ENCODE data around the gene CELA3A.
"Not testable (repeated sequence)": the region's sequence is repeated elsewhere in the genome, so short reads cannot be mapped to it uniquely, and the experiment has no call there.

DNA sequence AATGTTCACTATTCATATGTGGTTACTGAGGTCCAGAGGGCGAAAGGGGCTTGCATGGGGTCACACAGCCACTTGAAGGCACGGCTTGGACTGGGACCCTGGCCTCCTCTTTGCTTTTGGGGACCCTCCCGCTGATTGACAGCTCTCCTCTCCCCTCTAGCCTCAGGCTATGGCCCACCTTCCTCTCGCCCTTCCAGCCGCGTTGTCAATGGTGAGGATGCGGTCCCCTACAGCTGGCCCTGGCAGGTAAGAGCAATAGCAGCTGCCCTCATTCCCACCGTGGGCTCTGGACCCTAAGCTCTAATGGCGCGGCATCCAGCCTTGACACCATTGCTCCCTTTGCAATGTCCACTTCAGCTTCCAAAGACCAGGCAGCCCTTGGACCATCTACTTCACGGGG lies 23.2 kb upstream of the CELA3A start:
- TF ChIP-seq, protein P1, sequence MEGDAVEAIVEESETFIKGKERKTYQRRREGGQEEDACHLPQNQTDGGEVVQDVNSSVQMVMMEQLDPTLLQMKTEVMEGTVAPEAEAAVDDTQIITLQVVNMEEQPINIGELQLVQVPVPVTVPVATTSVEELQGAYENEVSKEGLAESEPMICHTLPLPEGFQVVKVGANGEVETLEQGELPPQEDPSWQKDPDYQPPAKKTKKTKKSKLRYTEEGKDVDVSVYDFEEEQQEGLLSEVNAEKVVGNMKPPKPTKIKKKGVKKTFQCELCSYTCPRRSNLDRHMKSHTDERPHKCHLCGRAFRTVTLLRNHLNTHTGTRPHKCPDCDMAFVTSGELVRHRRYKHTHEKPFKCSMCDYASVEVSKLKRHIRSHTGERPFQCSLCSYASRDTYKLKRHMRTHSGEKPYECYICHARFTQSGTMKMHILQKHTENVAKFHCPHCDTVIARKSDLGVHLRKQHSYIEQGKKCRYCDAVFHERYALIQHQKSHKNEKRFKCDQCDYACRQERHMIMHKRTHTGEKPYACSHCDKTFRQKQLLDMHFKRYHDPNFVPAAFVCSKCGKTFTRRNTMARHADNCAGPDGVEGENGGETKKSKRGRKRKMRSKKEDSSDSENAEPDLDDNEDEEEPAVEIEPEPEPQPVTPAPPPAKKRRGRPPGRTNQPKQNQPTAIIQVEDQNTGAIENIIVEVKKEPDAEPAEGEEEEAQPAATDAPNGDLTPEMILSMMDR (IDR thresholded peaks at IDR 0.05 in 8 of 11, conservative IDR thresholded peaks at IDR 0.05 in 3 of 11) = not testable (repeated sequence)
- TF ChIP-seq POLR2A, POLR2AphosphoS5 (IDR thresholded peaks at IDR 0.05): not testable (repeated sequence)

Measured in spleen (tissue), 7 donors.